HEK293 (cell line): ENCODE measurements around the gene ESM1.

ENCODE experiments used
- CTCF ChIP-seq: fragments of 450-650 bp; formaldehyde crosslinking; IDR thresholded peaks from 2 replicates; pipeline ENCODE4 v1.5.1; 2016; ENCODE audit warnings: missing biosample characterization, missing genetic modification characterization
- GLI2 ChIP-seq: fragments of 450-650 bp; formaldehyde crosslinking; IDR thresholded peaks from 2 replicates; pipeline ENCODE4; 2017; ENCODE audit warnings: missing biosample characterization, missing genetic modification characterization, low read depth, borderline replicate concordance
- REST ChIP-seq: fragments of 450-650 bp; formaldehyde crosslinking; IDR thresholded peaks from 2 replicates; pipeline ENCODE4 v1.5.1; 2016; ENCODE audit warnings: missing biosample characterization, missing genetic modification characterization
- TRIM28 ChIP-seq: IDR thresholded peaks from 2 replicates; pipeline ENCODE4 v1.6.1; 2011; ENCODE audit warnings: low read length, control low read depth, borderline replicate concordance
- WT1 ChIP-seq: fragments of 450-650 bp; formaldehyde crosslinking; IDR thresholded peaks from 2 replicates; pipeline ENCODE4 v1.5.1; 2016; ENCODE audit warnings: missing biosample characterization, missing genetic modification characterization
- ZBTB26 ChIP-seq: fragments of 450-650 bp; formaldehyde crosslinking; optimal IDR thresholded peaks from 2 replicates; pipeline ENCODE3; 2016; ENCODE audit warnings: missing biosample characterization, mild to moderate bottlenecking, missing genetic modification characterization
- ZNF157 ChIP-seq: fragments of 450-650 bp; formaldehyde crosslinking; IDR thresholded peaks from 2 replicates; pipeline ENCODE4 v1.5.1; 2016; ENCODE audit warnings: missing biosample characterization, missing genetic modification characterization
- ZNF239 ChIP-seq: fragments of 450-650 bp; formaldehyde crosslinking; IDR thresholded peaks from 2 replicates; pipeline ENCODE4 v1.5.1; 2016; ENCODE audit warnings: missing biosample characterization, missing genetic modification characterization
- ZNF24 ChIP-seq: fragments of 450-650 bp; formaldehyde crosslinking; IDR thresholded peaks from 2 replicates; pipeline ENCODE4 v1.5.1; 2016; ENCODE audit warnings: missing biosample characterization, missing genetic modification characterization
- ZNF26 ChIP-seq: fragments of 450-650 bp; formaldehyde crosslinking; IDR thresholded peaks from 2 replicates; pipeline ENCODE4 v1.5.1; 2016; ENCODE audit warnings: missing biosample characterization, missing genetic modification characterization
- ZNF292 ChIP-seq: fragments of 450-650 bp; formaldehyde crosslinking; IDR thresholded peaks from 2 replicates; pipeline ENCODE4 v1.5.1; 2016; ENCODE audit warnings: low read depth, missing biosample characterization, missing genetic modification characterization, borderline replicate concordance

GRCh38 chr5:54993318-54993717 is 7.9 kb upstream of the ESM1 start:
- no peak for TF ChIP-seq TRIM28
- TF ChIP-seq WT1 (tag by site-specific recombination): peak; percentile 98
- no peak for TF ChIP-seq ZNF157 (tag by site-specific recombination)
- TF ChIP-seq CTCF: no peak
- no peak for TF ChIP-seq ZBTB26 (tag by site-specific recombination)
- no peak for TF ChIP-seq ZNF292 (tag by site-specific recombination)
- no peak for TF ChIP-seq ZNF24 (tag by site-specific recombination)
- no peak for TF ChIP-seq REST
- no peak for TF ChIP-seq ZNF26
- TF ChIP-seq ZNF239 (tag by site-specific recombination): no peak
- TF ChIP-seq GLI2 (tag by site-specific recombination): no peak
